NCI-H510A (cell line): ENCODE data around the gene ACSS3.
A peak's percentile ranks its signal among the peaks of the same experiment; 100 is the strongest.
"Not testable (repeated sequence)": the region's sequence is repeated elsewhere in the genome, so short reads cannot be mapped to it uniquely, and the experiment has no call there.

Experiments used
- DNase-seq: peaks from one replicate; lab custom pipeline; 2025; lab: John Stamatoyannopoulos, UW

The ACSS3 gene

DNA sequence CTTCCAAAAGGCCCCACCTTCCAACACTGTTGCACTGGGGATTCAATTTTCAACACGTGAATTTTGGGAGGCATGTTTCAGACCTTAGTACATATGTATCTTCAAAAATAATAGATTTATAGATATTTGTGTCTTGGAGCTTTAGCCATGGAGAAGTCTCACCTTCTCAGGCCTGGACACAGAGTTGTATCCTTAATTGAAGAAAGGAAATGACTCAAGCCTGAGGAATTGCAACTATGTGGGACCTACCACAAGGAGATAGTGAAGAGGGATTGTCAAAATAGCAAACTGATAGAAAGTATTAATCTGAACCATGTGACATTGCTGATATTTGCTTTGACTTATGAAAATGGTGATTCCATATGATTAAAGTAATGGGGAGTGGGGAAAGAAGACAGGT lies 89.8 kb downstream of the ACSS3 start:
- DNase-seq: no peak

DNA sequence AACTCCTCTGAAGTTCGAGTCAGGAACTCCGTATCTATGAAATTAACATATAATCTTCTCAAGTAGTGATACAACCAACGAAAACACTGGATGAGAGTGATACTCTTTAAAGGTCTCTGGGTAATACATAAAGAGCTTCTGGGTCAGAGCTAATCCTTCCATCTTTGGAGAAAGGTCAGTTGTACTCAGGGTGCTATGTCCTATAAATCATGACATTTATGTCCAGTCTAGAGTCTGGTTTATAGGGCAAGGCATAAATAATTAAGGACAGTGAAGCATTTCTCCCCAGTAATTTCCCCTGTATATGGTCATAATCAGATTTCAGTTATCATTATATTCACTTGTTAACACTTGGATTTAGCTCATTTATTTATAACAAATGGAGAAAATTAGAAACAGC lies 90.6 kb downstream of the ACSS3 start:
- DNase-seq: no peak

DNA sequence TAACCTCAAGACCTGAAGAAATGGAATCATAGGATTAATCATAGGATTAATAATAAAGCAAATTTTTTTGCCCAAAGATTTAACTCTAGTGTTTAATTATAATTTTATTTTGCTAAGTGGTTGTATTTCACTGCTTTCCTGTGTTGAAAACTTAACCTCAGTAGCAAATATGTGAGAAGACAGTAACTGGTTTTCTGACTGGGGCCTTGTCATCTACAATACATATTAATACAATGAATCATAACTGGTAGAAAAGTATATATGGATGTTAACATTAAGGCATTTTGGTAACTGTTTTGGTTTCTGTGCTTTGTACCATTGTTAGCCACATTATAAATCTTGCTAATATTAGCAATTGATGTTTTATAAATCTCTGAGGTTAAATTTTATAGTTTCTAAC lies 92.2 kb downstream of the ACSS3 start:
- no peak for DNase-seq

DNA sequence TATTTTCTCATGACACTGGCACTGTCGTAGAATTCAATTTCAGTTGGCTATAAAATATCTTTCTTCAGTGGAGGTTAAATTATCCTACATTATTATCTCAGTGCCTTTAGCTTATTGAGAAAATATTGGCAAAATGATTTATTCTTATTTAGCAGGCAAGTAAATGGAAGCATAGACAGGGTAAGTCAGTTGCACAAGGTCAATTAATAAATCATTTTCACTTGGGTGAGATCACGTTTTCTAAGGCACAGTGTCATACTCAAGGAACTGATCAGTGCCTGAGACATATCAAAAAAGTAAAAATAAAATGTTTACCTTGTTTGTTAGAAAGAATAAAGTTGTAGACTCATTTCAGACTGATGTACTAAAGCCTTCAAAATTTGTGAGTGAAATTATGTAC lies 95.0 kb downstream of the ACSS3 start:
- DNase-seq: no peak

DNA sequence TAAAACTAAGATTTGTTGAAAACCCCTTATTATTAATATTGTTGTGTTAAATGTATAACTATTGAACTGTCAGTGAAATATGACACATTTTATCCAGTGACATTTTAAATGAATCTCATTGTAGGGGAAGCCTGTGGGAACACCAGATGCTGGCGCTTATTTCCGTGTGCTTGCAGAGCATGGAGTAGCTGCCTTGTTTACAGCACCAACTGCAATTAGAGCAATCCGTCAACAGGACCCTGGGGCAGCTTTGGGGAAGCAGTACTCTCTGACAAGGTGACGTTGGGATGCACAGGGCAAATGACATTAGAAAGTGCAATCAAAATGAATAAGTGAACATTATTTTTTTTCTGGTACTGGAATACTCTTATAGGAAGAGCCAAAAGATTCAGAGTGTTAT lies 96.8 kb downstream of the ACSS3 start:
- DNase-seq: no peak

DNA sequence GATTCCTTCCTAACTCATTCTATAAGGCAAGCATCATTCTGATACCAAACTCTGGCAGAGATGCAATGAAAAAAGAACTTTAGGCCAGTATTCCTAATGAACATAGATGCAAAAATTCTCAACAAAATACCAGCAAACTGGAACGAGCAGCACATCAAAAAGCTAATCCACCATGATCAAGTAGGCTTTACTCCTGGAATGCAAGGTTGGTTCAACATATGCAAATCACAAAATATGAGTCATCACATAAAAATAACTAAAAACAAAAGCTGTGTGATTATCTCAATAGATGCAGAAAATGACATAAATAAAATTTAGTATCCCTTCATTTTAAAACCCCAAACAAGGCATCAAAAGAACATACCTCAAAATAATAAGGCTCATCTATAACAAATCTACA lies 98.9 kb downstream of the ACSS3 start:
- DNase-seq: no peak

DNA sequence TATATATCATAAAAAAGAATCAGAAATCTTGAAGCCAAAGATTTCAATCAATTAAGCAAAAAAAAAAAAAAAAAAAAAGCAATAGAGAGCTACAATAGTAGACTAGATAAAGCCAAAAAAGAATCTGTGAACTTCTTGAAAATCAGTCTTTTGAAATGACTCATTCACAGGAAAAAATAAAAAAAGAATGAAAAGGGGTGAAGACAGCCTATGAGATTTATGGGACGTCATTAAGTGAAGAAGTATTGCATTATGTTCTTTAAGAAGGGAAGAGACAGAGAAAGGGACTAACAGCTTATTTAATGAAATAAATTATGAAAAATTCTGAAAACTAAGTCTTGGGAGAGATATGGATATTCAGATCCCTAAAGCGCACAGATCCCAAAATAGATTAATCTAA lies 103.8 kb downstream of the ACSS3 start:
- no peak for DNase-seq

DNA sequence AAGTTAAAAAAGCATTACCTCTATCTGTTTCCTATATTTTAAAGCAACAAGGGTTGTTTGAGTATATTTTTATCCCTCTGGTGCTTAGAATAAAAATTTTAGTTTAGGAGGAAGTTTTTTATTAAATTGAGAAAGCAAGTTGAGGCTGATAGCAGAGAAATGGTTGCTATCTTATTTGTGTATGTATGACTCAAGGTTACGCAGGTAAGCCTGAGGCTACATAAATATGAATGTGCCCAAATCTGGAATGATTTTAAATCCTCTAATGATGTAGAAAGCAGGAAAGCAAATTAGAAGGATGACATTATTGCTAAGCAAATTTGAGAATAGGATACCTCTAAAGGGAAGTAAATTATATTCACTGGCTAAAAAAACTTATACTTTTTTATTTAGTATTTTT lies 109.8 kb downstream of the ACSS3 start:
- no peak for DNase-seq

DNA sequence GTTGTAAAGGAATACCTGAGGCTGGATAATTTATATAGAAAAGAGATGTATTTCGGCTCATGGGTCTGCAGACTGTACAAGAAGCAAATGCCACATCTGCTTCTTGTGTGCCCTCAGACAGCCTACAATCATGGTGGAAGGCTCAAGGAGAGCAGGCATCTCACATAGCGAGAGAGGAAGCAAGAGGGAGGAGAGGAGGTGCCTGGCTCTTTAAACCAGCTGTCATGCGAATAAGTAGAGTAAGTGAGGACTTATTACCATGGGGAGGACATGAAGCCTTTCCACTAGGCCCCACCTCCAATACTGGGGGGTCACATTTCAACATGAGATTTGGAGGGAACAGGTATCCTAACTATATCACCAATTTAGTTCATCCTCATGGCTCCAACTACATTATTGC lies 118.7 kb downstream of the ACSS3 start:
- no peak for DNase-seq

DNA sequence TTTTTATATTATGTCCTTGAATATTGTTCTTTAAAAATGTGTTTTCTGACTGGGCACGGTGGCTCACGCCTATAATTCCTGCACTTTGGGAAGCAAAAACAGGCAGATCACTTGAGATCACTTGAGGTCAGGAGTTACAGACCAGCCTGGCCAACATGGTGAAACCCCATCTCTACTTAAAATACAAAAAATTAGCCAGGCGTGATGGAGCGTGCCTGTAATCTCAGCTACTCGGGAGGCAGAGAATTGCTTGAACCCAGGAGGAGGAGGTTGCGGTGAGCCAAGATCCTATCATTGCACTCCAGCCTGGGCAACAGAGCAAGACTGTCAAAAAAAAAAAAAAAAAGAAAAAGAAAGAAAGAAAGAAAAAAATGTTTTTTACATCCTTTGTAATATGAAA lies 122.7 kb downstream of the ACSS3 start:
- not testable (repeated sequence) for DNase-seq

DNA sequence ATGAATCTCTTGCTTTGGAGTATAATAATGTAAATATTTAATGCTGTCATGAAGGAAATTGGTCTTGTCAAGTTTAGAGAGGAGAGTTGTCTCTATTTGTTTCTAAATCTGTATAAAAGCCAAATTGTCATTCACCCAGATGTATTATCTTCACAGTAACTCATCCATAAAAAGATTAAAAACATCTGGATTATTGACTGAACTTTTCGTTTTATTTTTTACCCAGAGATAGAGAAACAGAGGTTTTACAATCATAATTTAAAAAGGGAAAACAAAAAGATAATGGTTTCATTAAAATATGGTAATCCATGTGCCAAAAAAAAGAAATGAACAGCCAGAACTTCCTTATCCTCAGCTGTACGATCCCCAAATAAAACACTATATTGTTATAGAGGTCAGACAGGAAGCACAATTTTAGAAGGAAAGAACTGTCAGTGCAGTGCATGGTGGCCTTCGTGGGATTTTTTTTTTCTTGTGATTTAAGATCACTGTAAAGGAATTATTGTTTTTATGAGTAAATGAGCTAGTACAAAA lies 125.9 kb downstream of the ACSS3 start:
- no peak for DNase-seq

DNA sequence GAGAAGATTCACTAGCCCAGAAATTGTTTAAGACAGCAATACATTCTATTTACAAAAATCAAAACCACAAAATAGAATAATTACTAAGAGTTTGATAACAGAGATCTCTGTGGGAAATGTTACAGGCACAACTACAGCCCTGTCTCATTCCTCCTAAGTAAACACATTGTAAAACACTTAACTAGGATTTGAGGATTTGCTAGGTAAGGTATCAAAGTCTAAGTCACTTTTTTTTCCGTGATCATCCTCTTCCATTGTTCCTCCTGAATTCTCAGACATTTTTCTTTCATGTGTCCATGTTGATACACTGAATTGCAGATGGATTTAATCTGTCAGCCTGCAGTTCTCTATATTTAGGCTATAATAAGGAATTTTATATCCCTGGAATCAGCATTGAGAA lies 127.5 kb downstream of the ACSS3 start:
- no peak for DNase-seq

DNA sequence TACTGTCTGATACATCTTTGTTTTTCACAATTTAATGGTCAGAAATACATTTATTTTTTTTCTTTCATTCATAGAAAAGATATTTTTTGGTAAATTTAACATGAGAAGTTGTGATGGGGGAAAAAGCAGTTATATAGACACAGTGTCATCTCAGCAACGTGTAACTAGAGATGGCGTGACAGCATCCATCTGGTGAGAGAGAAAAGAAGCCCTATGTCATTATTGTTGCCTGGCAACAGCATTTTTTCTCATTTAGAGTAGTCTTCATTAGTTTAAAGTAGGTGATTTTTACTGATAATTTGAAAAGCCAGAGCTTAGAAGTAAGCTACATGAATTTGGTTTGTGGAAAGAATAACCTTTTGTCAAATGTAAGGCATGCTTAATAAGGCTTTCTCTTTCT lies 128.6 kb downstream of the ACSS3 start:
- DNase-seq: peak; percentile 15

DNA sequence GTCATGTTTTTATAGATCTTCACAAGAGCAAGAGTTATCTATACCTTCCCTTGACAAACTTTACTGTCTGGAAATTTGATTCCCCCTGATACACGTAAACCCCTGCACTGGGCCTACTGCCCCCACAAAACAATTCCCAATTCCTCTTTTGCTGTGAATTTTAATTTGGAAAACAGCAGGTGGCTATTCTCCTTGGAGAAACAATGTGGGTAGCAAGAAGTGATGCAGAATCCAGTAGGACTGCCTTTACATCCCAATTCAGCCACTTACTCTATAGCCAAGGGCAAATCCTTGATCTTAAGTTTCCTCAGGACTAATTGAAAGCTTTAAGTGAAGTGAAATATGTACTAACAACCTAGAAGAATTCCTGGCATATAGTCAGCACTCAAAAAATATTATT lies 129.3 kb downstream of the ACSS3 start:
- no peak for DNase-seq

DNA sequence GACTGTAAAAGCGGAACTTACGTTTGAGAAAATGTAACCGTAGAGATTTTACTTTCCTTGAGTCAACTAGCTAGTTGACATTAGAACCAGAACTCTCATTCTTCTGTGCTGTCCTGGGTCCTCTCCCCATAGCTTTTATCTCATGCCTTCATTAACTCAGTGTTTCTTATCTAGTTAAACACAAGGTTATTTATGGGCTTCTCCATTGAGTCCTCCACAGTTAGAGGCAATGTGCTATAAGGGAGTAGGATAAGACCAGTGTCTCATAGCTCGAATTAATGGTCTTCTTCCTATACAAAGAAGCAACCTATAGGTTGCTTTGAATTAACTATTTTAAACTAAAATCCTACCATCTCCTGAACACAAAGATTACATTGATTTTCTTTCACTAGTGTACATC lies 129.8 kb downstream of the ACSS3 start:
- DNase-seq: no peak

DNA sequence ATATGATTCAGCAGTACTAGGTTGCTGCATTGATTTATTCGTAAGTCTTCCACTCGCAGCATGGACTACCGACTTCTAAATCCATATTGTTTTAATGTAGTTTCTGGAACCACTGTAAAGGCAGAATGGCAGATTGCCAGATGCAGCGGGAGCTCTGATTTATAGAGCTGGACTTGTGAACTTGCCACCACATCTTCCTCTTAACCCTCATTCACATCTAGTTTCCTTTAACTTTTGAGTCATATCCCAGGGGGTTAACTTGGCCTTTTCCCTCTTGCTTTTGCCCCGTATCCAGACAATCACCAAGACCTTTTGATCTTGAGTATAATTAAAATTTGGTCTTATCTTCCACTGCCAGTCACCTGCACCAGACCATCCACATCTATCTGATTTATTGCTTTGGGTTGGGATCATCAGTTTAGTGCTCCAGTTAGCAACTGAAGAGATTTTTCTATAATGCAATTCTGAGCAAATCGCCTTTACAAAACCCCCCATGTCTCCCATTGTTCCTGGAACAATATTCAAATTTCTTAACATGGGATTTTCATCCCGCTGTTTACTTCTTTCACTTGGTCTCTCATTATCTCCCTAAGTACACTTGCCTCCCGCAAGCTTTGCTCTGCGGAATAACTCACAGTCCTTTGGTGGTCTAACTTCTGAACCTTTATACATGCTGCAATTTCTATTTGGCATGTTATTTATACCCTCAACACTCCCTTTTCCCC lies 130.5 kb downstream of the ACSS3 start:
- no peak for DNase-seq

DNA sequence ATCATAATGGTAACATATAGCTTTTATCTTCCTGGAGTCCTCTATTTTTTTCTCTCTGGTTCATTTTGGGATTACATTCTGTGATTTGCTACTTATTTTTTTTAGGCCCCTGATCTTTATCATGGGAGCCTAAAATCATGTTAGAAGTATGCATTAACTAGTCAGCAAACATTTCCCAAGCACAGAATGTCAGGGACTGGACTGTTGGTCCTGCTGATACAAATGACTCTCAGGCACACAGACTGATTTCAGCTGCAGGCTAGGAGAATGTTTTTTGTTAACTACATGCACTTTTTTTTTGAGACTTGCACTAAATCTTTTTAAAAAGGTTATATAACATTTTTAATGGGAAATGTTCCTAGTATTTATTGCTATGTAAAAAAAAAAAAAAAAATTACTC lies 131.1 kb downstream of the ACSS3 start:
- DNase-seq: no peak

DNA sequence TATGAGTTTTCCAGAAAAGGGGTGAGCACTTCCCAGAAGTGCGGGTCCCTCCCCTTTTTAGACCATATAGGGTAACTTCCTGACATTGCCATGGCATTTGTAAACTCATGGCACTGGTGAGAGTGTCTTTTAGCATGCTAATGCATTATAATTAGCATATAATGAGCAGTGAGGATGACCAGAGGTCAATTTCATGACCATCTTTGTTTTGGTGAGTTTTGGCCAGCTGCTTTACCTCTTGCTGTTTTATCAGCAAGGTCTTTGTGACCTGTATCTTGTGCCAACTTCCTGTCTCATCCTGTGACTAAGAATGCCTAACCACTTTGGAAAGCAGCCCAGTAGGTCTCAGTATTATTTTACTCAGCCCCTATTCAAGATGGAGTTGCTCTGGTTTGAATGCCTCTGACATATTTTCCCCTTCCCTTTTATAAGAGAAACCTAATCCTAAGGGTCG lies 131.9 kb downstream of the ACSS3 start:
- not testable (repeated sequence) for DNase-seq

DNA sequence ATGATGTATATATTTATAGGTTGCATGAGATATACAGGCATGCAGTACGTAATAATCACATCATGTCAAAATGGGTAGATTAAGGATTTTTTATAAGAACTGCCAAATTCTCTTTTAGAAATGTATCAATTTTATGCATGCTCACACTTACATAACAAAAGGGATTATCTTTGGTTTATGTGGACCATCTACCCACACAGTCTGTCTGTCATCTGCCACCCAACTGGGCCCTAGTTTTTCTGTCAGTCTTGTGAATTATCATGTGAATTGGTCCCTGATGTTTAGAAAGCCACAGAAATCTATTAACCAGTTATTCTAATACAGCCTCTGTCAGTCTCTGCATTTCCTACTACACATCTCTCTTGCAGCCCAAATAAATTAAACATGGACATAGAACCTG lies 133.4 kb downstream of the ACSS3 start:
- no peak for DNase-seq

DNA sequence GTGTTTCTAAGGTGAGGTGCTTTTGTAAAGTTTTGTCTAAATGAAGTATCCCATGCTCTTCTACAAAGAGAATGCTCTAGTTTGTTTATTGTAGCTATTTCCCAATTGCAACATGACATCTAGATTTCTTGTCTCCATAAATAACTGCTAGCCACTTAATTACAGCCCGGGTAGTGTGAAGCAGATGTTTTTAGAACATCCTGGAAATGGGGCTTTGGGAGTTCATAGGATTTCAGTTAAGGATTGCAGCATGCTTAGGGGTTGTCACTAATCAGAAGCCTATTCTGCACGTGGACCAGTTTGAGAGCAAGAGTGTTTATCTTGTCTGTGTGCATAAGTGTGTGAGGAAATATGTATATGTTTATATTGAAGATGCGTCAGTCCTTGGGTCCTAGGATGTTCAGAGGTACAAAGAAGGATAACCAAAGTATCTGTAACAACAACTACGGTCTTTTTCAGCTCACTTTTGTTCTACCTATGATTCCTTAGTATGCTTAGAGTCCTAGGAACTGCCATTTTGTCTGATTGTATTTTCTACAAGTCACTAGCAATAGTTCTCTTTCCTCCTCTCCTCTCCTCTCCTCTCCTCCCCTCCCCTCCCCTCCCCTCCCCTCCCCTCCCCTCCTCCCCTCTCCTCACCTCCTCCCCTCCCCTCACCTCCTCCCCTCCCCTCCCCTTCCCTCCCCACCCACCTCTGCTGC lies 135.3 kb downstream of the ACSS3 start:
- DNase-seq: no peak

DNA sequence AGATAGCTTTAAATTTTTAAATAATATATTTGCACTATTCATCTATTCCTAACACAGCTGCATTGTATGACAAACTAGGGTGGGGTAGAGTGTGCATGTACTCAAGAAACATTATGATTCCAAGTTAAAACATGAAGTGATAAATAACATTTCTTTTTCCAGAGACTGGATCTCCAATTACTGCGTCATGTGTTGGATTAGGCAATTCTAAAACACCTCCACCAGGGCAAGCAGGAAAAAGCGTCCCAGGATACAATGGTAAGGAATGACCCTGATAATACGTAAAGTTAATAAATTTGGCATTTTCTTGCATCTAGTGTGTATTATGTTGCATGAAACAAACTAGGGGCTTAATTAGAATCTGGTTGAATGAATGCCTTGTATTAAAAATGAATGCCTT lies 138.9 kb downstream of the ACSS3 start:
- no peak for DNase-seq

DNA sequence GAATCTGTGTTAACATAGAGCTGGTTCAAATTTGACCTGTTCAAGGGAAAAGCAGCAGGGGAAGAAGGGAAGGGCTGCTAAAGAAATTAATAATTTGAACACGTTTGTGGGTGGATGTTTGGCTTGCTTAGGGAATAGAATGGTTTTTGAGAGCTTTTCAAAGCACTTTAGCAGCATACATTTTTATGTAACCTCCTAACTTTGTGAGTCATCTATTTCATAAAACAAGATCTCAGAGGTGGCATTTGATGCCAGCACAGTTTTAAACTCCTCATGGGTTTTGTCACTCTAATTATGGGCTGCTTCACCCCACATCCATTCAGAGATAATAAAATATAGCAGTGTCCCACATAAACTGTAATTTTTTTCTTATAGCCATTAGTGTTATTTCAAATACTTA lies 143.8 kb downstream of the ACSS3 start:
- DNase-seq: no peak

DNA sequence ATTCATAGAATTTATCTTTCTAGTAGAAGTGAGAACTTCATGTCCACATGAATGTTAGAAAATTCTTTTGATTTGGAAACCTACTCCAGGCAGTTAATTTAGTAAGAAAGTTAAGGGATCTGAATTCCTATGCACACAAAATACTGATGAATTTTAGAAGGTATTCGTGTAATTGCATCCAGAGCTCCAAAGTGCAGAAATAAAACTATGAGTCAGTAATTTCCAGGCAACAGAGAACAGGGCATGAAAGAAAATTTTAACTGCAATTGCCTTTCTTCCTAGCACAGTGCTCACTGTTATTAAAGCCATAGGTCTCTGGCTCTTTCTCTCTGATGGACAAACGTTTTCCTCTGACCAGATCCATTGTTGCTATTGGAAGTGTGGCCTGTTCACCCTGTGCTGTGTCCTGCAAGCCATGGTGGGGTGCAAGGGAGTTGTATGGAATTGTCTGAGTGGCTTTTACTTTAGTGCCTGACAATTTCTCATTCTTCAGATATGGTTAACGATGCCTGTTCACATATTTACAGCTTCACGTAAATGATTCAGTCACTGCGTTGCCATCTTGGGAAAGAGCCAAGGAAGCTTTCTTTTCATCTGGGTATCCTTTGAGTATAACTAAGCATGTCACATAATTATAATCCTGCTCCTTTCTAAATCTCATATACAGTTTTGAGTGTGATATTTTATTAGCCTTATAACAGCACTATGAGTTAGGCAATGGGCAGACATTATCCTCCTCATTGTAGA lies 145.1 kb downstream of the ACSS3 start:
- no peak for DNase-seq
